Measurements from ENCODE around the gene HNRNPM.

DNA sequence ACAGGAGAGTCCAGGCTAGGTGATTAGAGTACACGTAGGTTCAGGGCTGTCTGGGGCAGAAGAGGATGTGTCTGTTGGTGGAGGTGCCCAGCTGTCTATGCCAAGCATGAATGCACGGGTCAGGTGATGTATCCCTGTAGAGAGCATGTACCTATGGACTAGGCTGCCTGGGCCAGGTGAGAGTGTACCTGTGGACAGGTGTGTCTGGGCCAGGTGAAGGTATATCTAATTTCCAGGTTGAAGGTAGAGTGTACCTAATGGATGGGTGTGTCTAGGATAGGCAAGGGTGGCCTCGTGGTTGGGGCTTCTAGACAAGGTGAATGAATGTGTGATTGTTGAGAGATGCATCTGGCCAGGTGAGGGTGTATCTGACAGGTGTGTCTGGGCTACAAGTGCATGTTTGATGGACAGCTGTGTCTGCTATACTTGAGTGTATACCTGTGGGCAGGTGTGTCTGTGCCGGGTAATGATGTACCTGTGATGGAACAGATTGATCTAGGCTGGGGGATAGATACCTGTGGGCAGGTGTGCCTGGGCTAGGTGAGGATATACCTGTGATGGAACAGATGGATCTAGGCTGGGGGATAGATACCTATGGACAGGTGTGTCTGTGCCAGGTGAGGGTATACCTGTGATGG lies 84.7 kb downstream of the HNRNPM start:
- TF ChIP-seq TOX (CRISPR knock-in tag; IDR thresholded peaks at IDR 0.05; ENCODE audit: borderline replicate concordance) (no peak), ZC3H10 (CRISPR knock-in tag; IDR thresholded peaks at IDR 0.05) (no peak), CSDC2 (CRISPR knock-in tag; IDR thresholded peaks at IDR 0.05) (no peak), PATZ1 (CRISPR knock-in tag; IDR thresholded peaks at IDR 0.05; ENCODE audit: borderline replicate concordance) (no peak), RARB (CRISPR knock-in tag; IDR thresholded peaks at IDR 0.05) (no peak), SNAI2 (CRISPR knock-in tag; IDR thresholded peaks at IDR 0.05) (no peak), ZFP3 (CRISPR knock-in tag; IDR thresholded peaks at IDR 0.05) (no peak), TCF4 (CRISPR knock-in tag; IDR thresholded peaks at IDR 0.05; ENCODE audit: borderline replicate concordance) (no peak), ISL1 (CRISPR knock-in tag; IDR thresholded peaks at IDR 0.05) (no peak), ZNF8 (CRISPR knock-in tag; IDR thresholded peaks at IDR 0.05) (no peak), CSRNP3 (CRISPR knock-in tag; IDR thresholded peaks at IDR 0.05) (no peak)

Measured in SK-N-SH treated with all-trans-retinoic acid at 6 μM for 48 hours (cell line).